WTC11 (cell line): ENCODE data around the gene P4HB. TPM values are rescaled to one million over a fixed set of nuclear protein-coding genes. Genes with fewer than 3 reads are reported as not detected.

ENCODE experiments used
- ATAC-seq: fragments of 200-7000 bp; cut with Tn5 transposase; 2 replicates; pipeline ENCODE4 v1.10.0; 2021; ENCODE audit warnings: mild to moderate bottlenecking, moderate library complexity
- CTCF ChIA-PET: fragments of 300-600 bp; sonication (Branson Sonifier 250); formaldehyde crosslinking; loops from one replicate; lab custom pipeline; 2021; ENCODE audit warnings: antibody characterized with exemption; lab: Charles Lee
- POLR2A ChIA-PET: fragments of 350-600 bp; sonication (Branson Sonifier 250); formaldehyde crosslinking; loops from one replicate; lab custom pipeline; 2021; ENCODE audit warnings: antibody characterized with exemption; lab: Charles Lee
- DNase-seq: peaks from one replicate; pipeline ENCODE4 v3.0.0; 2021; ENCODE audit warnings: low spot score
- H3K27ac Mint-ChIP-seq: 2 replicates; pipeline ENCODE4 v1.8.0; 2021; ENCODE audit warnings: mixed read lengths
- H3K27me3 Mint-ChIP-seq: 2 replicates; pipeline ENCODE4 v1.8.0; 2021; ENCODE audit warnings: low read depth, mild to moderate bottlenecking, moderate library complexity, mixed read lengths
- H3K36me3 Mint-ChIP-seq: 2 replicates; pipeline ENCODE4 v1.8.0; 2021; ENCODE audit warnings: mixed read lengths
- H3K4me1 Mint-ChIP-seq: 2 replicates; pipeline ENCODE4 v1.8.0; 2022; ENCODE audit warnings: mixed read lengths
- H3K4me3 Mint-ChIP-seq: 2 replicates; pipeline ENCODE4 v1.8.0; 2021; ENCODE audit warnings: mild to moderate bottlenecking, moderate library complexity, mixed read lengths
- H3K9me3 Mint-ChIP-seq: 2 replicates; pipeline ENCODE4 v1.8.0; 2021; ENCODE audit warnings: mixed read lengths
- EMX1 ChIP-seq: fragments of 250-450 bp; sonication (Bioruptor Pico); IDR thresholded peaks from 2 replicates; pipeline ENCODE4 v1.8.0; 2021; ENCODE audit warnings: mild to moderate bottlenecking
- FOXP1 ChIP-seq: sonication (generic); formaldehyde crosslinking; IDR thresholded peaks from 2 replicates; pipeline ENCODE4 v1.8.0; 2022; ENCODE audit warnings: missing genetic modification reagents, mild to moderate bottlenecking, moderate library complexity, borderline replicate concordance
- GABPB1 ChIP-seq: sonication (generic); formaldehyde crosslinking; IDR thresholded peaks from 2 replicates; pipeline ENCODE4 v1.8.1; 2023; ENCODE audit warnings: mild to moderate bottlenecking, missing genetic modification reagents
- HMGA2 ChIP-seq: fragments of 250-450 bp; sonication (Bioruptor Pico); IDR thresholded peaks from 2 replicates; pipeline ENCODE4 v1.4.0; 2021; ENCODE audit warnings: mild to moderate bottlenecking, moderate library complexity
- MYBL2 ChIP-seq: sonication (generic); formaldehyde crosslinking; IDR thresholded peaks from 2 replicates; pipeline ENCODE4 v1.8.1; 2023; ENCODE audit warnings: mild to moderate bottlenecking, moderate library complexity, missing genetic modification reagents
- NFATC4 ChIP-seq: fragments of 250-450 bp; sonication (Bioruptor Pico); IDR thresholded peaks from 2 replicates; pipeline ENCODE4 v1.9.0; 2021; ENCODE audit warnings: mild to moderate bottlenecking
- RELA ChIP-seq: sonication (generic); formaldehyde crosslinking; IDR thresholded peaks from 2 replicates; pipeline ENCODE4 v1.8.1; 2022; ENCODE audit warnings: missing genetic modification reagents, mild to moderate bottlenecking, borderline replicate concordance
- ZNF138 ChIP-seq: sonication (generic); formaldehyde crosslinking; conservative IDR thresholded peaks from 2 replicates; pipeline ENCODE4 v1.8.1; 2022; ENCODE audit warnings: mild to moderate bottlenecking, moderate library complexity, missing genetic modification reagents
- ZNF671 ChIP-seq: fragments of 250-450 bp; sonication (Bioruptor Pico); IDR thresholded peaks from 2 replicates; pipeline ENCODE4 v1.8.0; 2021; ENCODE audit warnings: mild to moderate bottlenecking
- total RNA-seq: library from RNA; stranded (reverse); gene quantifications from 3 replicates; pipeline ENCODE4 v1.2.3, GENCODE V29; 2021
- TF ChIP-seq, protein P1 (sequence below): sonication (generic); formaldehyde crosslinking; IDR thresholded peaks from 2 replicates; pipeline ENCODE4 v1.8.1; 2023; ENCODE audit warnings: mild to moderate bottlenecking, missing genetic modification reagents, borderline replicate concordance
- TF ChIP-seq, protein P2 (sequence below): sonication (generic); formaldehyde crosslinking; IDR thresholded peaks from 2 replicates; pipeline ENCODE4 v1.8.0; 2022; ENCODE audit warnings: missing genetic modification reagents
- TF ChIP-seq, protein P3 (sequence below): fragments of 250-450 bp; sonication (Bioruptor Pico); IDR thresholded peaks from 2 replicates; pipeline ENCODE4 v1.9.0; 2021; ENCODE audit warnings: mild to moderate bottlenecking
- TF ChIP-seq, protein P4 (sequence below): sonication (generic); formaldehyde crosslinking; IDR thresholded peaks from 2 replicates; pipeline ENCODE4 v1.8.1; 2023; ENCODE audit warnings: mild to moderate bottlenecking, missing genetic modification reagents
- TF ChIP-seq, protein P5 (sequence below): sonication (generic); formaldehyde crosslinking; IDR thresholded peaks from 2 replicates; pipeline ENCODE4 v1.8.1; 2023; ENCODE audit warnings: mild to moderate bottlenecking, moderate library complexity, missing genetic modification reagents
- TF ChIP-seq, protein P6 (sequence below): sonication (generic); formaldehyde crosslinking; IDR thresholded peaks from 2 replicates; pipeline ENCODE4 v1.8.0; 2023; ENCODE audit warnings: mild to moderate bottlenecking, missing genetic modification reagents

The P4HB gene
- total RNA-seq, 1 experiment from 2014 or later = 380 TPM

DNA sequence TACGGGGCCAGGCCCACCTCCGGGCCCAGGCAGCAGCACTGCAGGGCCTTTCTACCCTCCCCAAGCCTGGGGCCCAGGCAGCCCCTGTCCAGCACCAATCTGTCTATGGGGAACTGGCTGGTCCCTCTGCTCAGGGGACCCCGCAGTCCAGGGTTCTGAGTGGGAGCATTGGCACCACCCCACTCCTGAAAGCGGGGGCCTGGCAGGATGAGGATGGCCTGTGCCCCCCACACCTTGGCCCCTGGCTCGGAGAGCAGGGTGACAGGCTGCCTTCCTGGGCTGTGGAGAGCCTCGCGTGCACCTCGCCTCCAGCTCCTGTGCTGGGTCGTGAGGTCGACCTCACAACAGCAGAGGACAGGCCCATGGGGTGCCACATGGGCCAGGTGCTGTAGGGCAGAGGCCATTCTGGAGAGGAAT, 43.1 kb upstream of the P4HB start:
- H3K9me3 Mint-ChIP-seq = no peaks in the 10 kb centered on the region
- no peak overlapping the region for H3K27ac Mint-ChIP-seq
- CTCF ChIA-PET = interaction anchor here (0.8 to 1.3 kb wide), 2 partner anchors 11 to 34 kb away, joined by 3 to 5 read pairs; no protein-coding TSS in a partner anchor
- H3K4me3 Mint-ChIP-seq = no peak overlapping the region
- peaks cover 8% of the 10 kb centered on the region; the same call in 1 of the 2 replicates for H3K36me3 Mint-ChIP-seq
- H3K27me3 Mint-ChIP-seq = peaks cover 13% of the 10 kb centered on the region
- no peak for ATAC-seq
- no peak for DNase-seq
- TF ChIP-seq GABPB1 (CRISPR knock-in tag) (0 out of 2 replicates have a peak, but pooled peaks have one; percentile 2), MYBL2 (CRISPR knock-in tag) (no peak)
- TF ChIP-seq, all 79 proteins: peak for 1
- no peaks in the 10 kb centered on the region for H3K4me1 Mint-ChIP-seq
- POLR2A ChIA-PET = no interaction called here

DNA sequence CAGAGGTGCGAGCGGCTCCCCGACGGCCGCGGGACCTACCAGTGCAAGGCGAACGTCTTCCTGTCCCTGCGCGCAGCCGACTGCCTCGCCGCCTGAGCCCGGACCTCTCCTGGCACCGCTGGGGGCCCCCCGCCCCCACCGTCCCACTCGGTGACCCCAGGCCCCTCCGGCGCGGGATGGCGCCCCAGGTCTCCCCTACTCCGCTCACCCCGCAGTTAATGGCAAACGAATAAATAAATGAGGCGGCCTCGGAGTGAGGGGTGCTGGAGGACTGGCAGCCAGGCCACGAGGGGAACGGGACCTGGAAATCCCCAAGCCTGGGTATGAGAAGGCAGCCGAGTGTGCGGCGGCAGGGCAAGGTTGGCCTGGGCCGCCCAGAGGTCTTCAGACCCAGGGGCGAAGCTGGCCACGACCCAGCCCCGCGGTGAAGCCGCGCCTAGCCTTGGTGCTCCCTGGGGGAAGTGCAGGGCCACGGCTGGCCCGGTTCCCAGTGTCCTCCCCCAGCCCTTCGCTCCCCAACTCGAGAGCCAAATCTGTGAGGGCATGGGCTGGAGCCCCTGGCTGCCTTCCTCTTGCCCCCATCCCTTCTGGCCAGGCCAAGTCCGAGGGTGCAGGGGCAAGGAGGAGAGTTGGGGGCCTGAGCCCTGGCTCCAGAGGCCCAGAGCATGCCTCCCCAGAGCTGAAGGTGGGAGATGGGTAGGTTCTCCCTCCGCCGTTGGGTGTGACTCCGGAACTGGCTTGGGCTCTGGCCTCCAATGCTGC, 42.5 kb upstream of the P4HB start:
- peak overlapping the region; percentile 48 for H3K4me3 Mint-ChIP-seq
- no peak overlapping the region for H3K27ac Mint-ChIP-seq
- TF ChIP-seq, protein P1, sequence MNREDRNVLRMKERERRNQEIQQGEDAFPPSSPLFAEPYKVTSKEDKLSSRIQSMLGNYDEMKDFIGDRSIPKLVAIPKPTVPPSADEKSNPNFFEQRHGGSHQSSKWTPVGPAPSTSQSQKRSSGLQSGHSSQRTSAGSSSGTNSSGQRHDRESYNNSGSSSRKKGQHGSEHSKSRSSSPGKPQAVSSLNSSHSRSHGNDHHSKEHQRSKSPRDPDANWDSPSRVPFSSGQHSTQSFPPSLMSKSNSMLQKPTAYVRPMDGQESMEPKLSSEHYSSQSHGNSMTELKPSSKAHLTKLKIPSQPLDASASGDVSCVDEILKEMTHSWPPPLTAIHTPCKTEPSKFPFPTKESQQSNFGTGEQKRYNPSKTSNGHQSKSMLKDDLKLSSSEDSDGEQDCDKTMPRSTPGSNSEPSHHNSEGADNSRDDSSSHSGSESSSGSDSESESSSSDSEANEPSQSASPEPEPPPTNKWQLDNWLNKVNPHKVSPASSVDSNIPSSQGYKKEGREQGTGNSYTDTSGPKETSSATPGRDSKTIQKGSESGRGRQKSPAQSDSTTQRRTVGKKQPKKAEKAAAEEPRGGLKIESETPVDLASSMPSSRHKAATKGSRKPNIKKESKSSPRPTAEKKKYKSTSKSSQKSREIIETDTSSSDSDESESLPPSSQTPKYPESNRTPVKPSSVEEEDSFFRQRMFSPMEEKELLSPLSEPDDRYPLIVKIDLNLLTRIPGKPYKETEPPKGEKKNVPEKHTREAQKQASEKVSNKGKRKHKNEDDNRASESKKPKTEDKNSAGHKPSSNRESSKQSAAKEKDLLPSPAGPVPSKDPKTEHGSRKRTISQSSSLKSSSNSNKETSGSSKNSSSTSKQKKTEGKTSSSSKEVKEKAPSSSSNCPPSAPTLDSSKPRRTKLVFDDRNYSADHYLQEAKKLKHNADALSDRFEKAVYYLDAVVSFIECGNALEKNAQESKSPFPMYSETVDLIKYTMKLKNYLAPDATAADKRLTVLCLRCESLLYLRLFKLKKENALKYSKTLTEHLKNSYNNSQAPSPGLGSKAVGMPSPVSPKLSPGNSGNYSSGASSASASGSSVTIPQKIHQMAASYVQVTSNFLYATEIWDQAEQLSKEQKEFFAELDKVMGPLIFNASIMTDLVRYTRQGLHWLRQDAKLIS (CRISPR knock-in tag) = no peak
- no peak for TF ChIP-seq HMGA2
- TF ChIP-seq, protein P2, sequence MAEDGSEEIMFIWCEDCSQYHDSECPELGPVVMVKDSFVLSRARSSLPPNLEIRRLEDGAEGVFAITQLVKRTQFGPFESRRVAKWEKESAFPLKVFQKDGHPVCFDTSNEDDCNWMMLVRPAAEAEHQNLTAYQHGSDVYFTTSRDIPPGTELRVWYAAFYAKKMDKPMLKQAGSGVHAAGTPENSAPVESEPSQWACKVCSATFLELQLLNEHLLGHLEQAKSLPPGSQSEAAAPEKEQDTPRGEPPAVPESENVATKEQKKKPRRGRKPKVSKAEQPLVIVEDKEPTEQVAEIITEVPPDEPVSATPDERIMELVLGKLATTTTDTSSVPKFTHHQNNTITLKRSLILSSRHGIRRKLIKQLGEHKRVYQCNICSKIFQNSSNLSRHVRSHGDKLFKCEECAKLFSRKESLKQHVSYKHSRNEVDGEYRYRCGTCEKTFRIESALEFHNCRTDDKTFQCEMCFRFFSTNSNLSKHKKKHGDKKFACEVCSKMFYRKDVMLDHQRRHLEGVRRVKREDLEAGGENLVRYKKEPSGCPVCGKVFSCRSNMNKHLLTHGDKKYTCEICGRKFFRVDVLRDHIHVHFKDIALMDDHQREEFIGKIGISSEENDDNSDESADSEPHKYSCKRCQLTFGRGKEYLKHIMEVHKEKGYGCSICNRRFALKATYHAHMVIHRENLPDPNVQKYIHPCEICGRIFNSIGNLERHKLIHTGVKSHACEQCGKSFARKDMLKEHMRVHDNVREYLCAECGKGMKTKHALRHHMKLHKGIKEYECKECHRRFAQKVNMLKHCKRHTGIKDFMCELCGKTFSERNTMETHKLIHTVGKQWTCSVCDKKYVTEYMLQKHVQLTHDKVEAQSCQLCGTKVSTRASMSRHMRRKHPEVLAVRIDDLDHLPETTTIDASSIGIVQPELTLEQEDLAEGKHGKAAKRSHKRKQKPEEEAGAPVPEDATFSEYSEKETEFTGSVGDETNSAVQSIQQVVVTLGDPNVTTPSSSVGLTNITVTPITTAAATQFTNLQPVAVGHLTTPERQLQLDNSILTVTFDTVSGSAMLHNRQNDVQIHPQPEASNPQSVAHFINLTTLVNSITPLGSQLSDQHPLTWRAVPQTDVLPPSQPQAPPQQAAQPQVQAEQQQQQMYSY = no peak
- no peak for TF ChIP-seq FOXP1 (CRISPR knock-in tag)
- TF ChIP-seq, protein P3, sequence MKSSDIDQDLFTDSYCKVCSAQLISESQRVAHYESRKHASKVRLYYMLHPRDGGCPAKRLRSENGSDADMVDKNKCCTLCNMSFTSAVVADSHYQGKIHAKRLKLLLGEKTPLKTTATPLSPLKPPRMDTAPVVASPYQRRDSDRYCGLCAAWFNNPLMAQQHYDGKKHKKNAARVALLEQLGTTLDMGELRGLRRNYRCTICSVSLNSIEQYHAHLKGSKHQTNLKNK (CRISPR knock-in tag) = no peak
- TF ChIP-seq EMX1 (CRISPR knock-in tag) = no peak
- TF ChIP-seq ZNF138 (CRISPR knock-in tag) = no peak
- no peak for TF ChIP-seq NFATC4 (CRISPR knock-in tag)
- TF ChIP-seq, protein P4, sequence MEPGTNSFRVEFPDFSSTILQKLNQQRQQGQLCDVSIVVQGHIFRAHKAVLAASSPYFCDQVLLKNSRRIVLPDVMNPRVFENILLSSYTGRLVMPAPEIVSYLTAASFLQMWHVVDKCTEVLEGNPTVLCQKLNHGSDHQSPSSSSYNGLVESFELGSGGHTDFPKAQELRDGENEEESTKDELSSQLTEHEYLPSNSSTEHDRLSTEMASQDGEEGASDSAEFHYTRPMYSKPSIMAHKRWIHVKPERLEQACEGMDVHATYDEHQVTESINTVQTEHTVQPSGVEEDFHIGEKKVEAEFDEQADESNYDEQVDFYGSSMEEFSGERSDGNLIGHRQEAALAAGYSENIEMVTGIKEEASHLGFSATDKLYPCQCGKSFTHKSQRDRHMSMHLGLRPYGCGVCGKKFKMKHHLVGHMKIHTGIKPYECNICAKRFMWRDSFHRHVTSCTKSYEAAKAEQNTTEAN (CRISPR knock-in tag) = 0 out of 2 replicates have a peak, but pooled peaks have one; percentile 20
- TF ChIP-seq RELA = no peak
- no peak for TF ChIP-seq ZNF671 (CRISPR knock-in tag)
- TF ChIP-seq GABPB1 (CRISPR knock-in tag) = peak; percentile 13; the same call in 1 of the 2 replicates
- TF ChIP-seq, protein P5, sequence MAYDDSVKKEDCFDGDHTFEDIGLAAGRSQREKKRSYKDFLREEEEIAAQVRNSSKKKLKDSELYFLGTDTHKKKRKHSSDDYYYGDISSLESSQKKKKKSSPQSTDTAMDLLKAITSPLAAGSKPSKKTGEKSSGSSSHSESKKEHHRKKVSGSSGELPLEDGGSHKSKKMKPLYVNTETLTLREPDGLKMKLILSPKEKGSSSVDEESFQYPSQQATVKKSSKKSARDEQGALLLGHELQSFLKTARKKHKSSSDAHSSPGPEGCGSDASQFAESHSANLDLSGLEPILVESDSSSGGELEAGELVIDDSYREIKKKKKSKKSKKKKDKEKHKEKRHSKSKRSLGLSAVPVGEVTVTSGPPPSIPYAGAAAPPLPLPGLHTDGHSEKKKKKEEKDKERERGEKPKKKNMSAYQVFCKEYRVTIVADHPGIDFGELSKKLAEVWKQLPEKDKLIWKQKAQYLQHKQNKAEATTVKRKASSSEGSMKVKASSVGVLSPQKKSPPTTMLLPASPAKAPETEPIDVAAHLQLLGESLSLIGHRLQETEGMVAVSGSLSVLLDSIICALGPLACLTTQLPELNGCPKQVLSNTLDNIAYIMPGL (CRISPR knock-in tag) = peak; percentile 5; the same call in 1 of the 2 replicates
- TF ChIP-seq, protein P6, sequence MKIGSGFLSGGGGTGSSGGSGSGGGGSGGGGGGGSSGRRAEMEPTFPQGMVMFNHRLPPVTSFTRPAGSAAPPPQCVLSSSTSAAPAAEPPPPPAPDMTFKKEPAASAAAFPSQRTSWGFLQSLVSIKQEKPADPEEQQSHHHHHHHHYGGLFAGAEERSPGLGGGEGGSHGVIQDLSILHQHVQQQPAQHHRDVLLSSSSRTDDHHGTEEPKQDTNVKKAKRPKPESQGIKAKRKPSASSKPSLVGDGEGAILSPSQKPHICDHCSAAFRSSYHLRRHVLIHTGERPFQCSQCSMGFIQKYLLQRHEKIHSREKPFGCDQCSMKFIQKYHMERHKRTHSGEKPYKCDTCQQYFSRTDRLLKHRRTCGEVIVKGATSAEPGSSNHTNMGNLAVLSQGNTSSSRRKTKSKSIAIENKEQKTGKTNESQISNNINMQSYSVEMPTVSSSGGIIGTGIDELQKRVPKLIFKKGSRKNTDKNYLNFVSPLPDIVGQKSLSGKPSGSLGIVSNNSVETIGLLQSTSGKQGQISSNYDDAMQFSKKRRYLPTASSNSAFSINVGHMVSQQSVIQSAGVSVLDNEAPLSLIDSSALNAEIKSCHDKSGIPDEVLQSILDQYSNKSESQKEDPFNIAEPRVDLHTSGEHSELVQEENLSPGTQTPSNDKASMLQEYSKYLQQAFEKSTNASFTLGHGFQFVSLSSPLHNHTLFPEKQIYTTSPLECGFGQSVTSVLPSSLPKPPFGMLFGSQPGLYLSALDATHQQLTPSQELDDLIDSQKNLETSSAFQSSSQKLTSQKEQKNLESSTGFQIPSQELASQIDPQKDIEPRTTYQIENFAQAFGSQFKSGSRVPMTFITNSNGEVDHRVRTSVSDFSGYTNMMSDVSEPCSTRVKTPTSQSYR = 0 out of 2 replicates have a peak, but pooled peaks have one; percentile 18
- H3K9me3 Mint-ChIP-seq = no peaks in the 10 kb centered on the region
- ATAC-seq (peak; percentile 44), DNase-seq (peak; percentile 54)
- POLR2A ChIA-PET = interaction anchor here (1.5 kb wide), 1 partner anchor 33 kb away, joined by 4 read pairs; no protein-coding TSS in a partner anchor
- H3K4me1 Mint-ChIP-seq = no peaks in the 10 kb centered on the region
- peaks cover 14% of the 10 kb centered on the region for H3K36me3 Mint-ChIP-seq
- peaks cover 13% of the 10 kb centered on the region for H3K27me3 Mint-ChIP-seq
- CTCF ChIA-PET = interaction anchor here (0.6 to 1.8 kb wide), 5 partner anchors 11 to 117 kb away, joined by 3 to 5 read pairs (median 3); no protein-coding TSS in a partner anchor
